B cell (primary cell): Measurements from ENCODE around the gene RGN.

Source experiments
- CTCF ChIP-seq: fragments of 200-600 bp; IDR thresholded peaks from one replicate; pipeline ENCODE4 v1.8.0; 2022; ENCODE audit warnings: antibody characterized with exemption, mild to moderate bottlenecking
- EZH2 ChIP-seq: IDR thresholded peaks from 2 replicates; pipeline ENCODE4 v1.6.1; 2012; ENCODE audit warnings: borderline replicate concordance, low read depth, mild to moderate bottlenecking, moderate library complexity, low read length; ENCODE audit not compliant: insufficient read depth, poor library complexity, severe bottlenecking

- TF ChIP-seq CTCF (no peak), EZH2 (no peak)
Measured at GRCh38 chrX:47059142-47059874, 18.9 kb upstream of the RGN start.
